Progenitor cell of endocrine pancreas (in vitro differentiated cells): ENCODE data around the gene ZDHHC5. TPM values are rescaled to one million over a fixed set of nuclear protein-coding genes. Genes with fewer than 3 reads are reported as not detected.

Experiments
- DNase-seq: peaks from one replicate; pipeline ENCODE4 v3.0.0; 2021; ENCODE audit warnings: low spot score; ENCODE audit not compliant: unreplicated experiment
- H3K27ac Mint-ChIP-seq: 2 replicates; pipeline ENCODE4 v1.8.0; 2021; ENCODE audit warnings: mild to moderate bottlenecking, moderate library complexity, mixed read lengths
- H3K27me3 Mint-ChIP-seq: 2 replicates; pipeline ENCODE4 v1.8.0; 2021; ENCODE audit warnings: mixed read lengths
- H3K36me3 Mint-ChIP-seq: 2 replicates; pipeline ENCODE4 v1.8.0; 2022; ENCODE audit warnings: mixed read lengths; ENCODE audit not compliant: insufficient read depth
- H3K4me1 Mint-ChIP-seq: 2 replicates; pipeline ENCODE4 v1.8.0; 2021; ENCODE audit warnings: low read depth, mixed read lengths
- H3K4me3 Mint-ChIP-seq: 2 replicates; pipeline ENCODE4 v1.8.0; 2021; ENCODE audit warnings: low read depth, mild to moderate bottlenecking, moderate library complexity, mixed read lengths
- H3K9me3 Mint-ChIP-seq: 2 replicates; pipeline ENCODE4 v1.8.0; 2021; ENCODE audit warnings: low read depth, mixed read lengths
- CTCF ChIP-seq: fragments of 200-600 bp; sonication (generic); IDR thresholded peaks from one replicate; pipeline ENCODE4 v1.5.0; 2021; ENCODE audit warnings: antibody characterized with exemption, mild to moderate bottlenecking; ENCODE audit not compliant: unreplicated experiment
- microRNA-seq: library from miRNA; unstranded; fragments of <30 nt; microRNA quantifications from one replicate; pipeline ENCODE4 v1.1.0, GENCODE V29; 2020; ENCODE audit warnings: borderline number of aligned reads; ENCODE audit not compliant: unreplicated experiment
- total RNA-seq: library from RNA; stranded (reverse); gene quantifications from 2 replicates; pipeline ENCODE4 v1.2.1, GENCODE V29; 2021

ZDHHC5 gene
- total RNA-seq, 1 donor from 2014 or later, result 56.7 TPM

GRCh38 chr11:57745206-57745605 is 77.3 kb downstream of the ZDHHC5 start:
- Mint-ChIP-seq H3K27ac (peak overlapping the region; percentile 73), H3K4me3 (no peak overlapping the region), H3K4me1 (peaks cover 12% of the 10 kb centered on the region), H3K27me3 (no peaks in the 10 kb centered on the region), H3K36me3 (peaks cover 8% of the 10 kb centered on the region), H3K9me3 (no peaks in the 10 kb centered on the region)
- no peak for DNase-seq
- no peak for TF ChIP-seq CTCF

GRCh38 chr11:57746920-57747319 is 79.0 kb downstream of the ZDHHC5 start:
- no peak for TF ChIP-seq CTCF
- peaks cover 11% of the 10 kb centered on the region for H3K4me1 Mint-ChIP-seq
- H3K9me3 Mint-ChIP-seq, result no peaks in the 10 kb centered on the region
- H3K27ac Mint-ChIP-seq, result peak overlapping the region; percentile 26
- H3K4me3 Mint-ChIP-seq, result no peak overlapping the region
- no peak for DNase-seq
- peaks cover 8% of the 10 kb centered on the region for H3K36me3 Mint-ChIP-seq
- no peaks in the 10 kb centered on the region for H3K27me3 Mint-ChIP-seq

Small RNAs within 50 kb of the gene (microRNA-seq; reads per million reads assigned to microRNA genes)
- gene MIR130A, result 35,587 reads per million, percentile 99 among the genes with 10 or more reads in this experiment

Other genes with a start within 250 kb of the ZDHHC5 start
- 21.5 and 24.6 TPM in 2 replicates for gene SLC43A3, start 241.0 kb upstream of the ZDHHC5 start, total RNA-seq
- 1.9 and 2.1 TPM in 2 replicates for gene RTN4RL2, start 207.6 kb upstream of the ZDHHC5 start, total RNA-seq
- gene SLC43A1, start 152.4 kb upstream of the ZDHHC5 start, total RNA-seq, result 46.9 and 48.5 TPM in 2 replicates
- 63.4 and 63.5 TPM in 2 replicates for gene TIMM10, start 137.4 kb upstream of the ZDHHC5 start, total RNA-seq
- gene SMTNL1, start 130.5 kb upstream of the ZDHHC5 start, total RNA-seq, result not detected in 2 replicates
- gene UBE2L6, start 100.4 kb upstream of the ZDHHC5 start, total RNA-seq, result 30.6 and 34.3 TPM in 2 replicates
- gene SERPING1, start 70.4 kb upstream of the ZDHHC5 start, total RNA-seq, result 190 and 196 TPM in 2 replicates
- gene YPEL4, start 18.2 kb upstream of the ZDHHC5 start, total RNA-seq, result 0.22 TPM in 2 replicates
- 22.0 and 22.2 TPM in 2 replicates for gene CLP1, start 10.4 kb upstream of the ZDHHC5 start, total RNA-seq
- 24.2 and 24.4 TPM in 2 replicates for gene MED19, start 44.1 kb downstream of the ZDHHC5 start, total RNA-seq
- gene TMX2, start 44.5 kb downstream of the ZDHHC5 start, total RNA-seq, result 82.7 and 82.9 TPM in 2 replicates
- 206 and 223 TPM in 2 replicates for gene SELENOH, start 73.4 kb downstream of the ZDHHC5 start, total RNA-seq
- gene BTBD18, start 83.7 kb downstream of the ZDHHC5 start, total RNA-seq, result not detected in 2 replicates
- 346 and 367 TPM in 2 replicates for gene CTNND1, start 93.7 kb downstream of the ZDHHC5 start, total RNA-seq